Glutamatergic neuron (in vitro differentiated cells): ENCODE data around the gene RARS2. TPM values are rescaled to one million over a fixed set of nuclear protein-coding genes. Genes with fewer than 3 reads are reported as not detected.

Experiments used
- DNase-seq: peaks from one replicate; pipeline ENCODE4 v3.0.0; 2022
- H3K27ac Mint-ChIP-seq: one replicate; pipeline ENCODE4 v1.8.0; 2020; ENCODE audit warnings: mild to moderate bottlenecking, mixed read lengths, inconsistent platforms; ENCODE audit not compliant: unreplicated experiment
- H3K27me3 Mint-ChIP-seq: one replicate; pipeline ENCODE4 v1.8.0; 2020; ENCODE audit warnings: mild to moderate bottlenecking, moderate library complexity, mixed read lengths, inconsistent platforms; ENCODE audit not compliant: unreplicated experiment
- H3K36me3 Mint-ChIP-seq: one replicate; pipeline ENCODE4 v1.8.0; 2020; ENCODE audit warnings: mild to moderate bottlenecking, mixed read lengths, inconsistent platforms; ENCODE audit not compliant: unreplicated experiment
- H3K4me1 Mint-ChIP-seq: one replicate; pipeline ENCODE4 v1.8.0; 2020; ENCODE audit warnings: mild to moderate bottlenecking, low read depth, mixed read lengths, inconsistent platforms; ENCODE audit not compliant: unreplicated experiment
- H3K4me3 Mint-ChIP-seq: one replicate; pipeline ENCODE4 v1.8.0; 2020; ENCODE audit warnings: mild to moderate bottlenecking, mixed read lengths, inconsistent platforms; ENCODE audit not compliant: unreplicated experiment
- H3K9me3 Mint-ChIP-seq: one replicate; pipeline ENCODE4 v1.8.0; 2020; ENCODE audit warnings: mild to moderate bottlenecking, moderate library complexity, mixed read lengths, inconsistent platforms; ENCODE audit not compliant: unreplicated experiment
- total RNA-seq: library from RNA; stranded (reverse); fragmentation: NEBNext Ultra II Directional; extraction: Animal tissue kit (Norgen Biotek cat#: 25700); gene quantifications from one replicate; pipeline ENCODE4 v1.2.1, GENCODE V29; 2021; ENCODE audit not compliant: unreplicated experiment
- TF ChIP-seq, protein P1 (sequence below): fragments of 200-600 bp; sonication (generic); IDR thresholded peaks from one replicate; pipeline ENCODE4 v1.5.0; 2021; ENCODE audit not compliant: partially characterized antibody, unreplicated experiment

Gene RARS2
- total RNA-seq, 1 donor from 2014 or later: 42.0 TPM

DNA sequence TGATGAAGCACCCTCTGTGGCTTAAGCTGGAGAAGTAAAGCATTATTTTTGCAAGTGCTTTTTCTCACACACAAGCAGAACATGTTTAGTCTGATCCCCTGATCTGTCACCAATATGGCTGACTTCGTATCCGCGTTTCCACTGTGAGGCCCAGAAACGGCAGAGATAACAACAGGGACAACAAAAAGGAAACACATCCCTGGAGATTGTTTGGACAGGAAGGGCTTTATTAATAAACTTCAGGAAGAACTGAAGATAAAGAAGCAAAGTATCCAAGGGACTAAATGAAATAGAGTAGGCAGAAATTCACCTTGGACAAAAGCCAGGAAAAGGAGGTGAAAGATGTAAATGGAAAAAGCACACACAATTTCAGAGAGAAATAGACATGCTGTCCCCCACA lies 49.2 kb downstream of the RARS2 start:
- Mint-ChIP-seq H3K27me3 (no peaks in the 10 kb centered on the region), H3K4me1 (no peaks in the 10 kb centered on the region), H3K4me3 (no peak overlapping the region), H3K27ac (no peak overlapping the region), H3K36me3 (peaks cover 15% of the 10 kb centered on the region), H3K9me3 (peaks cover 5% of the 10 kb centered on the region)
- TF ChIP-seq, protein P1, sequence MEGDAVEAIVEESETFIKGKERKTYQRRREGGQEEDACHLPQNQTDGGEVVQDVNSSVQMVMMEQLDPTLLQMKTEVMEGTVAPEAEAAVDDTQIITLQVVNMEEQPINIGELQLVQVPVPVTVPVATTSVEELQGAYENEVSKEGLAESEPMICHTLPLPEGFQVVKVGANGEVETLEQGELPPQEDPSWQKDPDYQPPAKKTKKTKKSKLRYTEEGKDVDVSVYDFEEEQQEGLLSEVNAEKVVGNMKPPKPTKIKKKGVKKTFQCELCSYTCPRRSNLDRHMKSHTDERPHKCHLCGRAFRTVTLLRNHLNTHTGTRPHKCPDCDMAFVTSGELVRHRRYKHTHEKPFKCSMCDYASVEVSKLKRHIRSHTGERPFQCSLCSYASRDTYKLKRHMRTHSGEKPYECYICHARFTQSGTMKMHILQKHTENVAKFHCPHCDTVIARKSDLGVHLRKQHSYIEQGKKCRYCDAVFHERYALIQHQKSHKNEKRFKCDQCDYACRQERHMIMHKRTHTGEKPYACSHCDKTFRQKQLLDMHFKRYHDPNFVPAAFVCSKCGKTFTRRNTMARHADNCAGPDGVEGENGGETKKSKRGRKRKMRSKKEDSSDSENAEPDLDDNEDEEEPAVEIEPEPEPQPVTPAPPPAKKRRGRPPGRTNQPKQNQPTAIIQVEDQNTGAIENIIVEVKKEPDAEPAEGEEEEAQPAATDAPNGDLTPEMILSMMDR: no peak
- DNase-seq: no peak

- Mint-ChIP-seq H3K27me3 (no peaks in the 10 kb centered on the region), H3K36me3 (peaks cover 15% of the 10 kb centered on the region), H3K4me3 (no peak overlapping the region), H3K9me3 (peaks cover 5% of the 10 kb centered on the region), H3K4me1 (no peaks in the 10 kb centered on the region), H3K27ac (no peak overlapping the region)
- TF ChIP-seq, protein P1: no peak
- DNase-seq: no peak
Observed at GRCh38 chr6:87539554-87539953, 50.2 kb downstream of the RARS2 start.

GRCh38 chr6:87538510-87539260 lies 51.1 kb downstream of the RARS2 start:
- H3K27me3 Mint-ChIP-seq: no peaks in the 10 kb centered on the region
- DNase-seq: no peak
- H3K36me3 Mint-ChIP-seq: peaks cover 15% of the 10 kb centered on the region
- peaks cover 5% of the 10 kb centered on the region for H3K9me3 Mint-ChIP-seq
- H3K4me1 Mint-ChIP-seq: no peaks in the 10 kb centered on the region
- TF ChIP-seq, protein P1: no peak
- H3K4me3 Mint-ChIP-seq: no peak overlapping the region
- H3K27ac Mint-ChIP-seq: no peak overlapping the region

DNA sequence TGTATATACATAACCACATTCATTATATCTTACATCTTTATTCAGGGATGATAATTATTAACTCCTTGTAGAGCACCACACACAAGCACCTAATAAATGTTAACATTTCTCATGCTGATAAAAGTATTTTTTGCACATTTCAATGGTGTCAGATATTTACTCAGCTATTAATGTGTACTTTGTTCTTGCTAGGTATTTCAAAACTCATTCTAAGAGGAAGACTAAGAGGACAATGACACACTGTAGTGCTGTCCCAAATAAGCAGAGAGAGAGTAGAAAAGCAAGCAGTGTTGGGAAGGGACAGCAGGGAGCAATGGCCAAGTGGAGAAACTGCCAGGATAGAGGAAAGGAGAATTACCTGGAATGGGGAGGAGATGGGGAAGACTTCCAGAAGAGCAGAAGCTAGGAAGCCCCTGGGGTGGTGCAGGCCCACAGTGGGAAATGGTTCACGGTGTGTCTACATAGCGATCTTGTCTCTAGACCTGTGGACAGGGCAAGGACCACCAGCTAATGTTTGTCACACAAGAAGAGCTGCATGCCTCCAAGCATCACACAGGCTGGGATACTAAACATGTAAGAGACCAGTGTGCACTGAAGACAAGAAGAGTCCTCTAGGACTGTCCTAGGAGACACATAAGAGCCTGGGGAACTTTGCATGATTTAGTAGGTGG lies 55.3 kb downstream of the RARS2 start:
- H3K36me3 Mint-ChIP-seq: peaks cover 5% of the 10 kb centered on the region
- no peak overlapping the region for H3K27ac Mint-ChIP-seq
- DNase-seq: no peak
- H3K27me3 Mint-ChIP-seq: no peaks in the 10 kb centered on the region
- H3K9me3 Mint-ChIP-seq: peaks cover 2% of the 10 kb centered on the region
- H3K4me1 Mint-ChIP-seq: no peaks in the 10 kb centered on the region
- TF ChIP-seq, protein P1: no peak
- no peak overlapping the region for H3K4me3 Mint-ChIP-seq

DNA sequence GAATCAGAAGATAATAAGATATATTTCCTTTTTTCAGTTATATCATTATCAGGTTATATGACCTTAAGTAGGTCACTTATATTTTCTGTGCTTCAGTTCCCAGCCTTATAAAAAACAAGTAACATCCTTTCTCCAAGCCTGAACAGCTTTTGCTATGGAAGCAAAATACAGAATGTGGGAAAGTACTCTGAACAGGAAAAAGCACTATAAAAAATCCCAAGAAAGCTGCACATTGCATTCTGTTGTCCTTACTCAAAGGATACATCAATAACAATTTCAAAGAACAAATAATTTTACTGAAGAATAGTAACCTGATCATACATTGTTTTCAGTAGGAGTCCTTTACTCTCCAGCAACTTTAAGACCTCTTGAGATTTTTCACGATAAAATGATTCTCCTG lies 60.6 kb downstream of the RARS2 start:
- H3K4me3 Mint-ChIP-seq: no peak overlapping the region
- no peaks in the 10 kb centered on the region for H3K27me3 Mint-ChIP-seq
- H3K4me1 Mint-ChIP-seq: no peaks in the 10 kb centered on the region
- TF ChIP-seq, protein P1: no peak
- no peak overlapping the region for H3K27ac Mint-ChIP-seq
- peaks cover 3% of the 10 kb centered on the region for H3K9me3 Mint-ChIP-seq
- DNase-seq: no peak
- no peaks in the 10 kb centered on the region for H3K36me3 Mint-ChIP-seq
